Rectal smooth muscle tissue (tissue), 1 donor: ENCODE data around the gene ADAMTS3.

Experiments used
- H3K27ac ChIP-seq: one replicate; pipeline ENCODE4 v1.7.0; 2013; ENCODE audit warnings: low read depth, low read length, inconsistent platforms
- H3K27me3 ChIP-seq: one replicate; pipeline ENCODE4 v1.7.0; 2013; ENCODE audit warnings: low read length; ENCODE audit not compliant: control insufficient read depth, insufficient read depth
- H3K36me3 ChIP-seq: one replicate; pipeline ENCODE4 v1.7.0; 2013; ENCODE audit warnings: low read length; ENCODE audit not compliant: control insufficient read depth, insufficient read depth
- H3K4me1 ChIP-seq: one replicate; pipeline ENCODE4 v1.7.0; 2013; ENCODE audit warnings: low read length; ENCODE audit not compliant: control insufficient read depth, insufficient read depth
- H3K4me3 ChIP-seq: one replicate; pipeline ENCODE4 v1.7.0; 2013; ENCODE audit warnings: low read length
- H3K9ac ChIP-seq: one replicate; pipeline ENCODE4 v1.7.0; 2013; ENCODE audit warnings: low read length

Gene ADAMTS3

GRCh38 chr4:72314869-72315268 is 254.2 kb downstream of the ADAMTS3 start:
- H3K9ac ChIP-seq: no peak overlapping the region
- no peak overlapping the region for H3K27ac ChIP-seq
- H3K36me3 ChIP-seq: no peaks in the 10 kb centered on the region
- peaks cover 17% of the 10 kb centered on the region for H3K4me1 ChIP-seq
- no peak overlapping the region for H3K4me3 ChIP-seq
- no peaks in the 10 kb centered on the region for H3K27me3 ChIP-seq

GRCh38 chr4:72313121-72313520 is 255.9 kb downstream of the ADAMTS3 start:
- H3K4me1 ChIP-seq: peaks cover 17% of the 10 kb centered on the region
- H3K4me3 ChIP-seq: no peak overlapping the region
- peak overlapping the region; percentile 70 for H3K27ac ChIP-seq
- H3K36me3 ChIP-seq: no peaks in the 10 kb centered on the region
- H3K9ac ChIP-seq: no peak overlapping the region
- H3K27me3 ChIP-seq: no peaks in the 10 kb centered on the region

- no peak overlapping the region for H3K9ac ChIP-seq
- peak overlapping the region; percentile 70 for H3K27ac ChIP-seq
- no peaks in the 10 kb centered on the region for H3K36me3 ChIP-seq
- H3K4me3 ChIP-seq: no peak overlapping the region
- H3K4me1 ChIP-seq: peaks cover 17% of the 10 kb centered on the region
- H3K27me3 ChIP-seq: no peaks in the 10 kb centered on the region
Observed at GRCh38 chr4:72312032-72312650, 256.9 kb downstream of the ADAMTS3 start.

- H3K27me3 ChIP-seq: no peaks in the 10 kb centered on the region
- H3K36me3 ChIP-seq: no peaks in the 10 kb centered on the region
- H3K4me3 ChIP-seq: no peak overlapping the region
- no peak overlapping the region for H3K9ac ChIP-seq
- no peak overlapping the region for H3K27ac ChIP-seq
- H3K4me1 ChIP-seq: peaks cover 17% of the 10 kb centered on the region
Observed at GRCh38 chr4:72311291-72311690, 257.7 kb downstream of the ADAMTS3 start.

- Histone ChIP-seq H3K4me3 (no peak overlapping the region), H3K4me1 (no peaks in the 10 kb centered on the region), H3K36me3 (no peaks in the 10 kb centered on the region), H3K9ac (no peak overlapping the region), H3K27ac (no peak overlapping the region), H3K27me3 (no peaks in the 10 kb centered on the region)
Observed at GRCh38 chr4:72305620-72306019, 263.4 kb downstream of the ADAMTS3 start.

GRCh38 chr4:72305080-72305479 is 263.9 kb downstream of the ADAMTS3 start:
- H3K27ac ChIP-seq: no peak overlapping the region
- H3K9ac ChIP-seq: no peak overlapping the region
- H3K27me3 ChIP-seq: no peaks in the 10 kb centered on the region
- no peaks in the 10 kb centered on the region for H3K4me1 ChIP-seq
- no peaks in the 10 kb centered on the region for H3K36me3 ChIP-seq
- H3K4me3 ChIP-seq: no peak overlapping the region

- H3K4me3 ChIP-seq: no peak overlapping the region
- no peak overlapping the region for H3K9ac ChIP-seq
- no peaks in the 10 kb centered on the region for H3K36me3 ChIP-seq
- H3K27me3 ChIP-seq: no peaks in the 10 kb centered on the region
- H3K27ac ChIP-seq: no peak overlapping the region
- H3K4me1 ChIP-seq: no peaks in the 10 kb centered on the region
Observed at GRCh38 chr4:72302981-72303704, 265.9 kb downstream of the ADAMTS3 start.

GRCh38 chr4:72301759-72302158 is 267.3 kb downstream of the ADAMTS3 start:
- H3K27ac ChIP-seq: no peak overlapping the region
- no peaks in the 10 kb centered on the region for H3K36me3 ChIP-seq
- no peaks in the 10 kb centered on the region for H3K4me1 ChIP-seq
- H3K9ac ChIP-seq: no peak overlapping the region
- H3K4me3 ChIP-seq: no peak overlapping the region
- H3K27me3 ChIP-seq: no peaks in the 10 kb centered on the region

GRCh38 chr4:72300126-72300525 is 268.9 kb downstream of the ADAMTS3 start:
- Histone ChIP-seq H3K36me3 (no peaks in the 10 kb centered on the region), H3K4me1 (no peaks in the 10 kb centered on the region), H3K27ac (no peak overlapping the region), H3K4me3 (no peak overlapping the region), H3K9ac (no peak overlapping the region), H3K27me3 (no peaks in the 10 kb centered on the region)

- no peak overlapping the region for H3K27ac ChIP-seq
- H3K36me3 ChIP-seq: no peaks in the 10 kb centered on the region
- H3K9ac ChIP-seq: no peak overlapping the region
Observed at GRCh38 chr4:72295966-72296557, 273.0 kb downstream of the ADAMTS3 start.

GRCh38 chr4:72290737-72291136 is 278.3 kb downstream of the ADAMTS3 start:
- H3K4me3 ChIP-seq: no peak overlapping the region

More at GRCh38 chr4:72295966-72296557, 273.0 kb downstream of the ADAMTS3 start:
- Histone ChIP-seq H3K4me3 (no peak overlapping the region), H3K27me3 (no peaks in the 10 kb centered on the region), H3K4me1 (no peaks in the 10 kb centered on the region)

GRCh38 chr4:72286910-72287309 is 282.1 kb downstream of the ADAMTS3 start:
- H3K4me3 ChIP-seq: no peak overlapping the region

More at GRCh38 chr4:72290737-72291136, 278.3 kb downstream of the ADAMTS3 start:
- H3K27ac ChIP-seq: no peak overlapping the region
- no peaks in the 10 kb centered on the region for H3K4me1 ChIP-seq
- H3K27me3 ChIP-seq: no peaks in the 10 kb centered on the region
- no peaks in the 10 kb centered on the region for H3K36me3 ChIP-seq
- no peak overlapping the region for H3K9ac ChIP-seq

More at GRCh38 chr4:72286910-72287309, 282.1 kb downstream of the ADAMTS3 start:
- Histone ChIP-seq H3K27ac (no peak overlapping the region), H3K9ac (no peak overlapping the region), H3K4me1 (no peaks in the 10 kb centered on the region), H3K27me3 (no peaks in the 10 kb centered on the region), H3K36me3 (no peaks in the 10 kb centered on the region)
